ENCODE results near the gene TRIM8. TPM values are rescaled to one million over a fixed set of nuclear protein-coding genes. Genes with fewer than 3 reads are reported as not detected.

Gene TRIM8
- total and polyA plus RNA-seq, 9 donors, result 35.2 to 96.6 (median 79.8) TPM

DNA sequence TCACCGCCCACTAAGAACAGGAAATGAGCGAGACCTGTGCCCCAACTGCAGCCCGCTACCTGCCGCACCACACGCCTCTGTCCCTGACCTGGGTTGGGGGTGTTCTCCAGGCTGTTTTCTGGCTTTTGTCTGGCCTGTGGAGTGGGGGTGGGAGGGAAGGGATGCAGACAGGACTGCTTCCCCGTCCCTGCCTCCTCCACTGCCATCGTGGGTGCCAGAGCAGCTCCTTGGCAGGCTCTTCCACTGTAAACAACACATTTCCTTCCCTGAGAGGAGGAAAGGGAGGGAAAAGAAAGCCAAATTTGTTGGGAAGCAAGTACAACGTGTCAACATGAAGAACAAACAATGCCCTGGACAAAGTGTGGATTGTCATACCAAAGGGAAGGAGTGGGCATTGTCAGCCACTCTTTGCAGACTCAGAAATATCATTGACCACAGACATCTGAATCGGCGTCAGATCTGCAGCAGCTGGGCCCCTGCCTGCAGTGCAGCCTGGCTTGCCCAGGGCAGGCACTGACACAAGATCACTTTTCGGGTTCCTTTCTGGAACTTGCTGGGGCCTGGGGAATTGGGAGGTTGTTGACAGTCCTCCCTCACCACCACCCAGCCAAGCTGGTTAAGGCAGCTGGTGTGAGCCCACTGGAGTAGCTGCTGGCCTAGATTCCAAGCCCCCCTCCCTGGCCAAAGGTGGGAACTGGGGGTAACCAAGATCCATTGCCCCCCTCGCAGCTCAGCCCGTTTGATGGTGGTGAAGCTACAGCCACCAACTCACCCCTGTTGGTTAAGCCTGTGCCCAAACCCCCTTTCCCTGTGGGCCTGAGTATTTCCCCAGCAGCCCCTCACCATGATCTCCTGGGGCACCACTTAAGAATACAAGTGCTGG lies 22.6 kb upstream of the TRIM8 start:
- no peak overlapping the region for H3K4me3 ChIP-seq (ENCODE audit: low read length)
- no peak for DNase-seq
- H3K9me3 ChIP-seq (replicated peaks; ENCODE audit: control insufficient read depth, low read depth, low read length), result no peaks in the 10 kb centered on the region
- peaks cover 71% of the 10 kb centered on the region for H3K4me1 ChIP-seq (ENCODE audit: control insufficient read depth, insufficient read depth, low read length)
- 56% methylated on average over 5 of the region's 13 CpGs for WGBS (ENCODE audit: insufficient coverage)
- H3K27ac ChIP-seq (ENCODE audit: low read length), result peak overlapping the region; percentile 72
- no peaks in the 10 kb centered on the region for H3K27me3 ChIP-seq (ENCODE audit: control insufficient read depth, insufficient read depth, low read length)
- H3K36me3 ChIP-seq (ENCODE audit: control insufficient read depth, insufficient read depth, low read length), result peaks cover 36% of the 10 kb centered on the region

DNA sequence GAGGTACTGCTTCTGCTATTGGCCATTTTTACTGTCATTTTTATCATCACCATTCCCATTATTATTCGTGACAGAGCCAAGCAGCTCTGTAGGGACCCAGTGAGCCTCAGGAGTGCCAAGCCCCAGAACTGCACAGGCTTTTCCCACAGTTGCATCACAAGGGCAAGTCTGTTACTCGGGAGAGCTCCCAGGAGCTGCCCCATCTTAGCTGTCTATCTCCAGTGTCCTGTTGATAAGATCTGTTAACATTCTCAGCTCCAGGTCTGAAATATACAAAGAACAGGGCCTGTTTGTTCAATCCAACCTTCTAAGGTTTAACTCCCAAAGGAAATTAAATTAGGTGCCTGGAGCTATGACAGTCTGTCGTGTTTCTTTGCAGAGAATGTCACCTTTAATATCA lies 20.2 kb upstream of the TRIM8 start:
- 89% methylated on average over 2 of the region's 3 CpGs for WGBS (ENCODE audit: insufficient coverage)
- Histone ChIP-seq H3K4me1 (ENCODE audit: control insufficient read depth, insufficient read depth, low read length) (peaks cover 71% of the 10 kb centered on the region), H3K4me3 (ENCODE audit: low read length) (no peak overlapping the region), H3K27me3 (ENCODE audit: control insufficient read depth, insufficient read depth, low read length) (no peaks in the 10 kb centered on the region), H3K27ac (ENCODE audit: low read length) (no peak overlapping the region), H3K36me3 (ENCODE audit: control insufficient read depth, insufficient read depth, low read length) (peaks cover 19% of the 10 kb centered on the region), H3K9me3 (replicated peaks; ENCODE audit: control insufficient read depth, low read depth, low read length) (no peaks in the 10 kb centered on the region)
- no peak for DNase-seq

GRCh38 chr10:102624751-102625645 lies 19.3 kb upstream of the TRIM8 start:
- no peak overlapping the region for H3K4me3 ChIP-seq (ENCODE audit: low read length)
- H3K9me3 ChIP-seq (replicated peaks; ENCODE audit: control insufficient read depth, low read depth, low read length), result no peaks in the 10 kb centered on the region
- peaks cover 13% of the 10 kb centered on the region for H3K36me3 ChIP-seq (ENCODE audit: control insufficient read depth, insufficient read depth, low read length)
- no peaks in the 10 kb centered on the region for H3K27me3 ChIP-seq (ENCODE audit: control insufficient read depth, insufficient read depth, low read length)
- H3K4me1 ChIP-seq (ENCODE audit: control insufficient read depth, insufficient read depth, low read length), result peaks cover 71% of the 10 kb centered on the region
- H3K27ac ChIP-seq (ENCODE audit: low read length), result no peak overlapping the region
- DNase-seq, result no peak
- 84% methylated on average over 9 of the region's 12 CpGs for WGBS (ENCODE audit: insufficient coverage)

DNA sequence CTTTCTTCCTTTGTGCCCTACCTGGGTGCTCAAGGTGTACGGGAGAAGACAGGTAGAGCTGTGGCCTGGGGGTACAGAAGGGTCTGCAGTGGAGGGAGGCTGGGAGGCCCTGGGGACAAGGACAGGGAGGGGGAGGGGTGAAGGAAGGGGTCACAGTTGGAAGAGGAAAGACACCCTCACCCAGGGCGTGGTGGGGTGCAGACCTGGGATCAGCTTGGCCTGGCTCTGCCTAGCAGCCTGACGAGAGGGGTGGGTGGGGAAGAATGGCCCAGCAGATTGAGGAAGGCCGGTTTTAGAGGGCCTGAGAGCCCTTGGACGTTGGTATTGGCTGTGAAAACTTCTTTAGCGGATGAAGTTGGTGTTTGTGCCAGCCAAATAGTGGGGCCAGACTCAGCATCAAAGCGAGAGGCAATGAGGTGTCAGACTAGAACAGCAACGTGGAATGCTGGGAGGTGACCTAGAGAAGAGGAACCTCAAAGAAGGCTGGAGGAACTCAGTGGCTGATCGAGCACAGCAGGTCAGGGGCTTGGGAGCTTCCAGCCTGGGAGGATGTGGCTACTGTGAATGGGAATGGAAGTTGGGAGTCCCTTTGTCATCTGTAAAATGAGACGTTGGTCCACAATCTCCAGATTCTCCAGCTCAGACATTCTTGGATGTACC lies 18.1 kb upstream of the TRIM8 start:
- 68% methylated on average over 7 of the region's 10 CpGs for WGBS (ENCODE audit: insufficient coverage)
- H3K27me3 ChIP-seq (ENCODE audit: control insufficient read depth, insufficient read depth, low read length), result no peaks in the 10 kb centered on the region
- H3K4me3 ChIP-seq (ENCODE audit: low read length), result no peak overlapping the region
- no peaks in the 10 kb centered on the region for H3K9me3 ChIP-seq (replicated peaks; ENCODE audit: control insufficient read depth, low read depth, low read length)
- peaks cover 71% of the 10 kb centered on the region for H3K4me1 ChIP-seq (ENCODE audit: control insufficient read depth, insufficient read depth, low read length)
- peaks cover 15% of the 10 kb centered on the region for H3K36me3 ChIP-seq (ENCODE audit: control insufficient read depth, insufficient read depth, low read length)
- no peak for DNase-seq
- peak overlapping the region; percentile 23 for H3K27ac ChIP-seq (ENCODE audit: low read length)

- Histone ChIP-seq H3K9me3 (replicated peaks; ENCODE audit: control insufficient read depth, low read depth, low read length) (no peaks in the 10 kb centered on the region), H3K4me3 (ENCODE audit: low read length) (no peak overlapping the region), H3K27ac (ENCODE audit: low read length) (peak overlapping the region; percentile 94), H3K4me1 (ENCODE audit: control insufficient read depth, insufficient read depth, low read length) (peaks cover 73% of the 10 kb centered on the region), H3K36me3 (ENCODE audit: control insufficient read depth, insufficient read depth, low read length) (peaks cover 23% of the 10 kb centered on the region), H3K27me3 (ENCODE audit: control insufficient read depth, insufficient read depth, low read length) (no peaks in the 10 kb centered on the region)
- 19% methylated on average over 6 of the region's 12 CpGs for WGBS (ENCODE audit: insufficient coverage)
- DNase-seq, result peak; percentile 32
These were observed 17.0 kb upstream of the TRIM8 start for GRCh38 chr10:102627291-102627735.

- no peaks in the 10 kb centered on the region for H3K9me3 ChIP-seq (replicated peaks; ENCODE audit: control insufficient read depth, low read depth, low read length)
- peak overlapping the region; percentile 94 for H3K27ac ChIP-seq (ENCODE audit: low read length)
- H3K4me1 ChIP-seq (ENCODE audit: control insufficient read depth, insufficient read depth, low read length), result peaks cover 78% of the 10 kb centered on the region
- no peaks in the 10 kb centered on the region for H3K27me3 ChIP-seq (ENCODE audit: control insufficient read depth, insufficient read depth, low read length)
- no peak overlapping the region for H3K4me3 ChIP-seq (ENCODE audit: low read length)
- peaks cover 23% of the 10 kb centered on the region for H3K36me3 ChIP-seq (ENCODE audit: control insufficient read depth, insufficient read depth, low read length)
- DNase-seq, result peak; percentile 61
- WGBS (ENCODE audit: insufficient coverage), result 29% methylated on average over 5 of the region's 9 CpGs
These were observed 16.5 kb upstream of the TRIM8 start for GRCh38 chr10:102627736-102628293.

DNA sequence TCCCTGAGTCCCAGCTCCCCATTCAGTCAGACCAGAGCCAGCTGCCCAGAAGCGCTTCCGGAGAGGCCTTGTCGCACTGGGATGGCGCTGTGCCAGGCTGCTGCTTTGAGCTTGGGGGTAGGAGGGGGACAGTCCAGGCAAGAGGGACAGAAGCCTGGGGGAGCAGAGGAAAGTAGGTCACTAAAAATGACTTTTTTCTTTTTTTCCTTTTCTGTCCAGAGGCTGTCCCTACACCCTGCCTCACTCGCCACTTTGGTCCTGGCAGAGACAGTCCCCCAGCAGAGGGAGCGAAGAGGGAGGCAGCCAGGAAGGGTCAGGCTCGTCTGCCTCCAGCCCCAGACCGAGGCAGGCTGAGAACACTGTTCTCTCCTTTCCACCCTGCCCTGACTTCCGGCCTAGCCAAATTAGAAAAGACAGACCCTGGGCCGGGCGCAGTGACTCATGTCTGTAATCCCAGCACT lies 15.8 kb upstream of the TRIM8 start:
- WGBS (ENCODE audit: insufficient coverage), result 55% methylated on average over 8 of the region's 11 CpGs
- DNase-seq, result peak; percentile 78
- peaks cover 20% of the 10 kb centered on the region for H3K36me3 ChIP-seq (ENCODE audit: control insufficient read depth, insufficient read depth, low read length)
- no peaks in the 10 kb centered on the region for H3K9me3 ChIP-seq (replicated peaks; ENCODE audit: control insufficient read depth, low read depth, low read length)
- H3K4me3 ChIP-seq (ENCODE audit: low read length), result no peak overlapping the region
- peaks cover 84% of the 10 kb centered on the region for H3K4me1 ChIP-seq (ENCODE audit: control insufficient read depth, insufficient read depth, low read length)
- H3K27me3 ChIP-seq (ENCODE audit: control insufficient read depth, insufficient read depth, low read length), result no peaks in the 10 kb centered on the region
- peak overlapping the region; percentile 94 for H3K27ac ChIP-seq (ENCODE audit: low read length)

GRCh38 chr10:102629661-102630614 lies 14.3 kb upstream of the TRIM8 start:
- Histone ChIP-seq H3K36me3 (ENCODE audit: control insufficient read depth, insufficient read depth, low read length) (peaks cover 20% of the 10 kb centered on the region), H3K4me3 (ENCODE audit: low read length) (no peak overlapping the region), H3K27ac (ENCODE audit: low read length) (peak overlapping the region; percentile 77), H3K27me3 (ENCODE audit: control insufficient read depth, insufficient read depth, low read length) (no peaks in the 10 kb centered on the region), H3K4me1 (ENCODE audit: control insufficient read depth, insufficient read depth, low read length) (peaks cover 95% of the 10 kb centered on the region), H3K9me3 (replicated peaks; ENCODE audit: control insufficient read depth, low read depth, low read length) (no peaks in the 10 kb centered on the region)
- 41% methylated on average over 12 of the region's 22 CpGs for WGBS (ENCODE audit: insufficient coverage)
- peak; percentile 66 for DNase-seq

DNA sequence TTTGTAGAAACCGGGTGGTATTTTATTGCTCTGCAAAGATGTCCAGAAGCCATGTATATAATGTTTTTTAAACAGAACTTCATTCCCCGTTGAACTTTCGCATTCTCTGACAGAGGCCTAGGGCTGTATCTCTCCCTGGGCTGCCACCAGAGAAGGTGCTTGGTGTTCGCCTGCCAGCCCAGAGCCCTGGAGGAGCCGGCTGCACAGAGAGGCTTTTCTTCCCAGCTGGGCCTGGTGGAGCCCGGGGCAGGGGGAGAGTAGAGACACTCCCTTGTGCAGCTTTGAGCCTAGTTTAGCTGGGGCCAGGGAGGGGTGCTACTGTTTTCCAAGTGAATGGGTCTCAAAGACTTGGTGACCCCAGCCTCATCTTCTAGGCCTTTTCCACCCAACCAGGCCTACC lies 13.6 kb upstream of the TRIM8 start:
- DNase-seq, result no peak
- peaks cover 94% of the 10 kb centered on the region for H3K4me1 ChIP-seq (ENCODE audit: control insufficient read depth, insufficient read depth, low read length)
- 71% methylated on average over 3 of the region's 6 CpGs for WGBS (ENCODE audit: insufficient coverage)
- no peaks in the 10 kb centered on the region for H3K27me3 ChIP-seq (ENCODE audit: control insufficient read depth, insufficient read depth, low read length)
- H3K27ac ChIP-seq (ENCODE audit: low read length), result peak overlapping the region; percentile 77
- H3K4me3 ChIP-seq (ENCODE audit: low read length), result no peak overlapping the region
- peaks cover 20% of the 10 kb centered on the region for H3K36me3 ChIP-seq (ENCODE audit: control insufficient read depth, insufficient read depth, low read length)
- no peaks in the 10 kb centered on the region for H3K9me3 ChIP-seq (replicated peaks; ENCODE audit: control insufficient read depth, low read depth, low read length)
